ENCODE data around the gene KCNQ1. TPM values are rescaled to one million over a fixed set of nuclear protein-coding genes. Genes with fewer than 3 reads are reported as not detected.

Gene KCNQ1
- total and polyA plus RNA-seq, 2 of the 13 experiments (the other 11 are each of a cell fraction or from before 2014, with no cell fraction given) = 0.02 to 0.08 TPM

DNA sequence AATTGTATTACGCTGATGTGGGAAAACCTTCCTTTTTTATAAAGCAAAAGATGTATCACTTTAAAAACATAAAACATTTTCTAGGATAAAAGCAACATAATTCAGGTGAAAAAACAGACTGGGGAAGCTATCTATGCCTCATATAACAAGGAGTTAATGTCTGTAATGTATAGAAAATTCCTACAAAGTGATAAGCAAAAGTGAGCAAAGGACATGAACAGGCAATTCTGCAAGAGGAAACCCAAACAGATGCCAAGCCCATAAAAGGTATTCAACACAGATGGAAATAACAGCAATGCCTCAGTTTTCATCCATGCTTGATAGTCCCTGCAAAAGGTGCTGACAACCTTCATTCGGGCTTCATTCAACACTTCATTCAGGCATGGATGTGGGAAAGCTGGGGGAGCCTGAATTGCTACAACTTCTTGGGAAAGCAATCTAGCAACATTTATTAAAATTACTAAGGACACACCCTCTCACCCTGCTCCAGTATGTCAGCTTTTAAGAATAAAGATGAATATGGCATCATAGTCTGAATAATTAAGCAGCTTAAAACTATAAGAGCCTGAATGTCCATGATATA, 215.6 kb downstream of the KCNQ1 start (continued):
- TF ChIP-seq, protein P1, sequence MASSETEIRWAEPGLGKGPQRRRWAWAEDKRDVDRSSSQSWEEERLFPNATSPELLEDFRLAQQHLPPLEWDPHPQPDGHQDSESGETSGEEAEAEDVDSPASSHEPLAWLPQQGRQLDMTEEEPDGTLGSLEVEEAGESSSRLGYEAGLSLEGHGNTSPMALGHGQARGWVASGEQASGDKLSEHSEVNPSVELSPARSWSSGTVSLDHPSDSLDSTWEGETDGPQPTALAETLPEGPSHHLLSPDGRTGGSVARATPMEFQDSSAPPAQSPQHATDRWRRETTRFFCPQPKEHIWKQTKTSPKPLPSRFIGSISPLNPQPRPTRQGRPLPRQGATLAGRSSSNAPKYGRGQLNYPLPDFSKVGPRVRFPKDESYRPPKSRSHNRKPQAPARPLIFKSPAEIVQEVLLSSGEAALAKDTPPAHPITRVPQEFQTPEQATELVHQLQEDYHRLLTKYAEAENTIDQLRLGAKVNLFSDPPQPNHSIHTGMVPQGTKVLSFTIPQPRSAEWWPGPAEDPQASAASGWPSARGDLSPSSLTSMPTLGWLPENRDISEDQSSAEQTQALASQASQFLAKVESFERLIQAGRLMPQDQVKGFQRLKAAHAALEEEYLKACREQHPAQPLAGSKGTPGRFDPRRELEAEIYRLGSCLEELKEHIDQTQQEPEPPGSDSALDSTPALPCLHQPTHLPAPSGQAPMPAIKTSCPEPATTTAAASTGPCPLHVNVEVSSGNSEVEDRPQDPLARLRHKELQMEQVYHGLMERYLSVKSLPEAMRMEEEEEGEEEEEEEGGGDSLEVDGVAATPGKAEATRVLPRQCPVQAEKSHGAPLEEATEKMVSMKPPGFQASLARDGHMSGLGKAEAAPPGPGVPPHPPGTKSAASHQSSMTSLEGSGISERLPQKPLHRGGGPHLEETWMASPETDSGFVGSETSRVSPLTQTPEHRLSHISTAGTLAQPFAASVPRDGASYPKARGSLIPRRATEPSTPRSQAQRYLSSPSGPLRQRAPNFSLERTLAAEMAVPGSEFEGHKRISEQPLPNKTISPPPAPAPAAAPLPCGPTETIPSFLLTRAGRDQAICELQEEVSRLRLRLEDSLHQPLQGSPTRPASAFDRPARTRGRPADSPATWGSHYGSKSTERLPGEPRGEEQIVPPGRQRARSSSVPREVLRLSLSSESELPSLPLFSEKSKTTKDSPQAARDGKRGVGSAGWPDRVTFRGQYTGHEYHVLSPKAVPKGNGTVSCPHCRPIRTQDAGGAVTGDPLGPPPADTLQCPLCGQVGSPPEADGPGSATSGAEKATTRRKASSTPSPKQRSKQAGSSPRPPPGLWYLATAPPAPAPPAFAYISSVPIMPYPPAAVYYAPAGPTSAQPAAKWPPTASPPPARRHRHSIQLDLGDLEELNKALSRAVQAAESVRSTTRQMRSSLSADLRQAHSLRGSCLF (CRISPR knock-in tag; IDR thresholded peaks at IDR 0.05; ENCODE audit: borderline replicate concordance) = no peak
- no peak for TF ChIP-seq TRIM24 (CRISPR knock-in tag; IDR thresholded peaks at IDR 0.05)

DNA sequence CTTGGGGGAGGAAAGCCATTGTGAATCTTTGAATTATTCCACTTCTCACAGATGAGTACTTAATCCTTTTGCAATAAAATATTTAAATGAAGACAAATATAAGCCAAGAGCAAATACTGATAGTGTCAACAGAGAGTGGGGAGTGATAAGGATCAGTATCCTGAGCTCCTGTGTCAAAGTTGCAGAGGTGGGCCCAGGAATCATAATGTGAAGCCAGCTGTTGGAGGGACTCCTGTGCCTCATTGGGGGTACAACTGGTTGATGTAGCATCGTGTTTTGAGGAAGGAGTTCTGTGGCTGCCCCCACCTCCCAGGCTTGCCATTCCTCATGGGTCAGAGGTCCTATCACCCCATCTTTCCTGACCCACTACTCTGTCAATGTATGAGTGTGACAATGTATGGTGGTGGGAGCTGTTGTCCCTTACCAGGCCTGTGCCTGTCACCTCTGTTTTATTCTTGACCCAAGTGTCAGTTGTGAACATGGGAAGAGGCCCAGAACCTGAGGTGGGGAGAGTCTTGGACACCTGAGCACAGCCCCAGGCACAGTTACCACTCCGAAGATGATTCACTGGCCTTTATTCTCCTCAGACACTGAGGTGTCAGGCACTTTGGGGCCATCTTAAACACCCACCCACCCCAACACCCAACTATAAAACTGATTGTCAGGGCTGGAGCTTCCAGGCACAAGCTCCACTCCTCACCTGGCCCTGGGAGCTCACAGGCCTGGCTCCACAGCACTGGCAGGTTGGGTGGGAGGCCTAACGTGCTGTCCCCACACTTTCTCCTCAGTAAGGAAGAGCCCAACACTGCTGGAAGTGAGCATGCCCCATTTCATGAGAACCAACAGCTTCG, 216.6 kb downstream of the KCNQ1 start:
- in situ Hi-C loops (cut with HindIII; ENCODE audit: extremely low pct_ligation_motif_present, low pct_unique_long_range_greater_than_20kb) = loop anchor here (10.0 kb wide), 1 partner anchor 127 kb away; no protein-coding TSS in a partner anchor
- peaks cover 49% of the 10 kb centered on the region for H3K4me1 ChIP-seq (ENCODE audit: insufficient read depth, low read length)
- peaks cover 4% of the 10 kb centered on the region; the same call in 1 of the 2 replicates for H3K9me3 ChIP-seq (ENCODE audit: low read length)
- FAIRE-seq (no peak), ATAC-seq (peak; percentile 4), DNase-seq (ENCODE audit: low spot score) (no peak)
- ChIA-PET POLR2A (interaction anchor here (1.3 kb wide), 1 partner anchor 34 kb away, joined by 3 read pairs; no protein-coding TSS in a partner anchor), CTCF (ENCODE audit: low intra/inter-chr PET ratio, low total read pairs) (no interaction called here)
- H3K9ac ChIP-seq (ENCODE audit: insufficient read depth, low read depth, low read length) = no peak overlapping the region
- H4K20me1 ChIP-seq (ENCODE audit: insufficient read depth, low read length) = peaks cover 82% of the 10 kb centered on the region
- H3K27me3 ChIP-seq (ENCODE audit: control insufficient read depth in 1 of 2, insufficient read depth in 2 of 2, low read length in 2 of 2) = no peaks in the 10 kb centered on the region
- no peak overlapping the region for H3K4me3 ChIP-seq (replicated peaks in 1 of 3; ENCODE audit: insufficient read depth in 1 of 3, low read depth in 2 of 3, low read length in 3 of 3)
- peaks cover 18% of the 10 kb centered on the region for H3K79me2 ChIP-seq (ENCODE audit: insufficient read depth, low read length)
- H3K4me2 ChIP-seq (ENCODE audit: low read depth, low read length) = no peak overlapping the region
- H2AFZ ChIP-seq (ENCODE audit: low read length) = no peak overlapping the region
- intact Hi-C loops (cut with micrococcal nuclease; ENCODE audit: unreplicated experiment) = no loop called here
- BruUV-seq (replicated peaks) = no TSS peak
- 88% methylated on average over 2 of the region's 4 CpGs for WGBS (ENCODE audit: low lambda C conversion rate)
- no peak overlapping the region for H3K27ac ChIP-seq (ENCODE audit: extremely low read length, insufficient read depth, low read length)
- H3K36me3 ChIP-seq (replicated peaks in 1 of 2; ENCODE audit: control insufficient read depth in 1 of 2, insufficient read depth in 2 of 2, low read length in 2 of 2) = peaks cover 11 to 41% of the 10 kb centered on the region in 2 experiments
- TF ChIP-seq ZNF253 (CRISPR knock-in tag; IDR thresholded peaks at IDR 0.05; ENCODE audit: borderline replicate concordance) (no peak), MED13 (CRISPR knock-in tag; IDR thresholded peaks at IDR 0.05) (no peak), ZNF274 (CRISPR knock-in tag; IDR thresholded peaks at IDR 0.05) (no peak), POLR2A (IDR thresholded peaks at IDR 0.05; ENCODE audit: insufficient read depth in 1 of 2, low read depth in 2 of 2, low read length in 2 of 2) (peak in 1 of 2 experiments; percentile 43; a peak in 1 of 4 replicates), HNF4A (CRISPR knock-in tag; IDR thresholded peaks at IDR 0.05) (no peak), POLR2G (IDR thresholded peaks at IDR 0.05; ENCODE audit: low read depth, low read length) (peak; percentile 72), RBM22 (optimal IDR thresholded peaks at IDR 0.05; ENCODE audit: low read length) (peak; percentile 99), ZNF777 (CRISPR knock-in tag; IDR thresholded peaks at IDR 0.05) (no peak), ZNF562 (CRISPR knock-in tag; IDR thresholded peaks at IDR 0.05; ENCODE audit: borderline replicate concordance) (no peak), AKAP8 (CRISPR knock-in tag; IDR thresholded peaks at IDR 0.05) (0 out of 2 replicates have a peak, but pooled peaks have one; percentile 62), SRSF4 (IDR thresholded peaks at IDR 0.05; ENCODE audit: low read depth, low read length, poor library complexity, severe bottlenecking) (peak; percentile 22), ZNF567 (CRISPR knock-in tag; IDR thresholded peaks at IDR 0.05; ENCODE audit: borderline replicate concordance) (no peak), IRX3 (CRISPR knock-in tag; IDR thresholded peaks at IDR 0.05; ENCODE audit: borderline replicate concordance, low read depth) (no peak), U2AF1 (optimal IDR thresholded peaks at IDR 0.05; ENCODE audit: low read depth, low read length) (peak; percentile 70)
- TF ChIP-seq, protein P2, sequence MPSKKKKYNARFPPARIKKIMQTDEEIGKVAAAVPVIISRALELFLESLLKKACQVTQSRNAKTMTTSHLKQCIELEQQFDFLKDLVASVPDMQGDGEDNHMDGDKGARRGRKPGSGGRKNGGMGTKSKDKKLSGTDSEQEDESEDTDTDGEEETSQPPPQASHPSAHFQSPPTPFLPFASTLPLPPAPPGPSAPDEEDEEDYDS (CRISPR knock-in tag; IDR thresholded peaks at IDR 0.05) = no peak

All from HepG2 (cell line).